NT2/D1 (cell line): ENCODE results near the gene RASGEF1B.

Source experiments
- SUZ12 ChIP-seq: IDR thresholded peaks from 2 replicates; pipeline ENCODE4 v1.6.1; 2011; ENCODE audit not compliant: insufficient read length, insufficient read depth; ENCODE audit errors: extremely low read depth
- YY1 ChIP-seq: IDR thresholded peaks from 2 replicates; pipeline ENCODE4 v1.6.1; 2011; ENCODE audit not compliant: insufficient read length, insufficient read depth
- ZNF274 ChIP-seq: IDR thresholded peaks from 2 replicates; pipeline ENCODE4 v1.6.1; 2011; ENCODE audit warnings: mild to moderate bottlenecking, low read depth, low read length

DNA sequence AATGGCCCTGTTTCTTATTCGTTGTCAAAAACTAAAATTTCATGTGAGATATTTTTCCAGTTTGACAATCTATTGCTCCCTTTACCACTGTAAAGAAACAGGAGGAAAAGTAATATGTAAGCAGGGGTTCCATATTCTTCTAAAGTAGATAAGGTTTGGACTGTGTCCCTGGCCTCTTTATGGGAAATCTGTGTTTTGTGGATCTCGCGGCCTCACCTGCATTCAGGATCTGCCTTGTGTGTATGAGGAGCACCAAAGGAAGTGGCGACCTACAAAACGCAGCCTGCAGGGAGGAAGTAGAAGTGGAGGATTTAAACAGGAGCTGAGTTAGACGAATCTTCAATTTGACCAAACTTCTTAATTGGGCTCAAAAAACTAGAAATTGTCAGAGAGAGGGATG, 67.0 kb downstream of the RASGEF1B start:
- TF ChIP-seq YY1 (no peak), ZNF274 (no peak), SUZ12 (no peak)
